HCT116 (cell line): ENCODE measurements around the gene ACSL6. TPM values are rescaled to one million over a fixed set of nuclear protein-coding genes. Genes with fewer than 3 reads are reported as not detected.

Experiments used
- ATAC-seq: fragments of 200-7000 bp; cut with Tn5 transposase; 2 replicates; pipeline ENCODE4 v1.9.1; 2020; ENCODE audit warnings: mild to moderate bottlenecking, moderate library complexity
- BruUV-seq: library from RNA; stranded (reverse); fragments of 400-500 nt; replicated peaks from 2 replicates; lab custom pipeline; 2021; lab: Mats Ljungman, UMichigan
- CTCF ChIA-PET: fragments of 300-600 bp; sonication (Branson Sonifier 250); formaldehyde crosslinking; loops from one replicate; lab custom pipeline; 2021; ENCODE audit warnings: antibody characterized with exemption; lab: Charles Lee
- POLR2A ChIA-PET: fragments of 300-600, 350-600 bp; sonication (Branson Sonifier 250); formaldehyde crosslinking; loops from one replicate; lab custom pipeline; 2021; ENCODE audit warnings: antibody characterized with exemption; lab: Charles Lee
- RAD21 ChIA-PET, 2 experiments: fragments of 300-600 bp; sonication (Branson Sonifier 250); formaldehyde crosslinking; loops; one replicate each; lab custom pipeline; 2023; ENCODE audit warnings: low total read pairs in 2 of 2; ENCODE audit not compliant: uncharacterized antibody in 2 of 2, unreplicated experiment in 2 of 2, low non-redundant PET in 1 of 2; lab: Charles Lee
- DNase-seq: peaks from one replicate; pipeline ENCODE4 v3.0.0-alpha.2; 2010; ENCODE audit warnings: low read depth, low spot score
- H2AFZ ChIP-seq: fragments of 200-600 bp; shearing (Covaris generic), sonication (generic); 2 replicates; pipeline ENCODE4 v1.6.1; 2017; ENCODE audit warnings: low read depth, mixed run types, mixed read lengths, antibody characterized with exemption, low read length; ENCODE audit not compliant: poor library complexity, severe bottlenecking
- H3K27ac ChIP-seq: 2 replicates; pipeline ENCODE4 v1.5.1; 2012; ENCODE audit warnings: low read depth, low read length
- H3K27me3 ChIP-seq: fragments of 200-600 bp; sonication (generic); 2 replicates; pipeline ENCODE4 v1.6.1; 2016; ENCODE audit warnings: mixed run types, low read length, mixed read lengths; ENCODE audit not compliant: insufficient read depth
- H3K36me3 ChIP-seq, 2 experiments: fragments of 200-500 bp in 1 of 2; fragments of 200-600 bp in 1 of 2; sonication (Bioruptor generic) in 1 of 2; sonication (generic) in 1 of 2; 2 replicates each; pipeline versions ENCODE4 v1.5.1 to v1.6.1; 2014 to 2016; ENCODE audit warnings: low read length in 2 of 2, inconsistent platforms in 1 of 2, mixed read lengths in 1 of 2, mixed run types in 1 of 2; ENCODE audit not compliant: insufficient read depth in 2 of 2, control insufficient read depth in 1 of 2
- H3K4me1 ChIP-seq, 2 experiments: fragments of 200-600 bp in 1 of 2; sonication (generic) in 1 of 2; 2 replicates each; pipeline versions ENCODE4 v1.5.1 to v1.6.1; 2012 to 2017; ENCODE audit warnings: low read length in 2 of 2, inconsistent platforms in 1 of 2, mild to moderate bottlenecking in 1 of 2, mixed read lengths in 1 of 2, mixed run types in 1 of 2, moderate library complexity in 1 of 2; ENCODE audit not compliant: insufficient read depth in 2 of 2, control insufficient read depth in 1 of 2
- H3K4me2 ChIP-seq: fragments of 200-600 bp; sonication (generic); 2 replicates; pipeline ENCODE4 v1.6.1; 2017; ENCODE audit warnings: mixed run types, low read length, mixed read lengths
- H3K4me3 ChIP-seq, 2 experiments: fragments of 200-600 bp in 1 of 2; sonication (generic) in 1 of 2; replicated peaks in 1 of 2; 2 replicates each; pipeline ENCODE4 v1.5.1; 2011 to 2016; ENCODE audit warnings: low read length in 2 of 2, control low read depth in 1 of 2, low read depth in 1 of 2, mild to moderate bottlenecking in 1 of 2, mixed read lengths in 1 of 2, mixed run types in 1 of 2
- H3K79me2 ChIP-seq: fragments of 200-600 bp; sonication (generic); 2 replicates; pipeline ENCODE4 v1.6.1; 2017; ENCODE audit warnings: mild to moderate bottlenecking, mixed run types, low read length, moderate library complexity, mixed read lengths; ENCODE audit not compliant: insufficient read depth
- H3K9ac ChIP-seq: fragments of 200-600 bp; sonication (generic); 2 replicates; pipeline ENCODE4 v1.6.1; 2016; ENCODE audit warnings: low read length, mixed read lengths
- H3K9me2 ChIP-seq: fragments of 200-600 bp; sonication (generic), shearing (Covaris generic); 2 replicates; pipeline ENCODE4 v1.6.1; 2017; ENCODE audit warnings: mixed run types, mild to moderate bottlenecking, moderate library complexity; ENCODE audit not compliant: insufficient read depth
- H3K9me3 ChIP-seq, 2 experiments: fragments of 200-500 bp in 1 of 2; fragments of 200-600 bp in 1 of 2; sonication (Bioruptor generic) in 1 of 2; sonication (generic) in 1 of 2; 2 replicates each; pipeline ENCODE4 v1.6.1; 2014 to 2017; ENCODE audit warnings: low read length in 2 of 2, mixed read lengths in 2 of 2, inconsistent platforms in 1 of 2, low read depth in 1 of 2, mild to moderate bottlenecking in 1 of 2, mixed run types in 1 of 2, moderate library complexity in 1 of 2; ENCODE audit not compliant: control insufficient read depth in 1 of 2, insufficient read depth in 1 of 2
- H4K20me1 ChIP-seq: fragments of 200-600 bp; sonication (generic), shearing (Covaris generic); 2 replicates; pipeline ENCODE4 v1.6.1; 2017; ENCODE audit warnings: mixed run types, mild to moderate bottlenecking, moderate library complexity; ENCODE audit not compliant: insufficient read depth
- EGR1 ChIP-seq: IDR thresholded peaks from 2 replicates; pipeline ENCODE4 v1.6.1; 2012; ENCODE audit warnings: low read depth
- POLR2A ChIP-seq: IDR thresholded peaks from 2 replicates; pipeline ENCODE4 v1.7.0; 2011; ENCODE audit warnings: borderline replicate concordance; ENCODE audit not compliant: insufficient read depth, insufficient read length; ENCODE audit errors: extremely low read depth
- POLR2AphosphoS5 ChIP-seq: IDR thresholded peaks from 2 replicates; pipeline ENCODE4 v1.6.1; 2011; ENCODE audit warnings: mild to moderate bottlenecking, low read depth, low read length, moderate library complexity
- RAD21 ChIP-seq: IDR thresholded peaks from 2 replicates; pipeline ENCODE4 v1.6.1; 2012; ENCODE audit warnings: low read depth, mild to moderate bottlenecking
- SIN3A ChIP-seq: IDR thresholded peaks from 2 replicates; pipeline ENCODE4 v1.6.1; 2012; ENCODE audit warnings: low read depth
- TCF7L2 ChIP-seq: IDR thresholded peaks from 2 replicates; pipeline ENCODE4 v1.7.0; 2011; ENCODE audit warnings: borderline replicate concordance, inconsistent platforms; ENCODE audit not compliant: insufficient read depth, insufficient read length; ENCODE audit errors: extremely low read depth
- ZFX ChIP-seq: fragments of 450-650 bp; IDR thresholded peaks from 2 replicates; pipeline ENCODE4 v1.6.1; 2017
- ZNF274 ChIP-seq: fragments of 200-500 bp; sonication (Bioruptor generic); IDR thresholded peaks from 2 replicates; pipeline ENCODE4 v1.6.1; 2014; ENCODE audit warnings: mild to moderate bottlenecking, low read depth, low read length, inconsistent platforms
- intact Hi-C: fragments of 100-400 bp; cut with micrococcal nuclease; formaldehyde crosslinking; loops from 2 replicates; pipeline ENCODE4 v1.10.0; 2022
- total RNA-seq: library from RNA; stranded (reverse); gene quantifications from one replicate; pipeline ENCODE4 v1.2.1, GENCODE V29; 2021; ENCODE audit not compliant: unreplicated experiment
- TF ChIP-seq, protein P1 (sequence below), 3 experiments: fragments of 200-600 bp in 1 of 3; sonication (generic) in 1 of 3; IDR thresholded peaks in 2 of 3; conservative IDR thresholded peaks in 1 of 3; 2 replicates each; pipeline ENCODE4 v1.5.1; 2012 to 2017; ENCODE audit warnings: low read depth in 2 of 3, low read length in 2 of 3, antibody characterized with exemption in 1 of 3, borderline replicate concordance in 1 of 3, control low read depth in 1 of 3, mild to moderate bottlenecking in 1 of 3, mixed read lengths in 1 of 3, mixed run types in 1 of 3, moderate library complexity in 1 of 3; ENCODE audit not compliant: insufficient read depth in 1 of 3

Gene ACSL6
- total RNA-seq, 1 experiment from 2014 or later = 2.3 TPM

DNA sequence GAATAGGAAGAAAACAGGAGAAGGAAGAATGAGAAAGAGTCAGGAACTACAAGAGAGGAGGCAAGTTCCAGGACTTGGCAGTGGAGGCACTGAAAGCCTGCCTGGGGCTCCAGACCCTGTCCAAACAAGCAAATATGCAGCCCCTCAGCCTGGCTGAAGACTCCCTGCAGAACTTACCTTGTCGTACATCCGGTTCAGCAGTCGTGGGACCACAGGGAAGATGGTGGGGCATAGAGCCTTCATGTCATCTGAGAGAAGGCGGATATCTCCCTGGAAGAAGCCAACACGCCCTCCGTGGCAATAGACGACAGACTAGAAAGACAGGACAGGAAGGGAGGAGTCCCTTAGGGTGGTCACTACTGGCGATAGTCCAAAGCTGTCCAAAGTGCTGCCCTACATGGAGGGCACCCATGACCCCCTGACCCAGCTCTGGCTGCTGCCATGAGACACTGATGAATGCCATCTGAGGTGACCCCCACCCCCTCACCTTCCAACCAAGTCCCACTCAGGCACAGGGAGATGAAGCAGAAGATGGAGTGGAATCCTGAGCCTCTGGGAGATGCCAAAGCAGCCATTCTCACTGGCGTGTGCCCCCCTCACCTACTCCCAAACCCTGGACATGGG is 38.3 kb downstream of the ACSL6 start:
- ATAC-seq (no peak), DNase-seq (no peak)
- no peaks in the 10 kb centered on the region for H3K79me2 ChIP-seq
- H3K27ac ChIP-seq = no peak overlapping the region
- H3K36me3 ChIP-seq = no peaks in the 10 kb centered on the region
- RAD21 ChIA-PET = no interaction called here
- POLR2A ChIA-PET = no interaction called here
- no peak overlapping the region for H3K4me3 ChIP-seq
- H3K4me1 ChIP-seq = no peaks in the 10 kb centered on the region
- no peak overlapping the region for H3K9ac ChIP-seq
- intact Hi-C loops = no loop called here
- no peaks in the 10 kb centered on the region for H4K20me1 ChIP-seq
- H3K9me2 ChIP-seq = no peaks in the 10 kb centered on the region
- H3K4me2 ChIP-seq = no peak overlapping the region
- TF ChIP-seq POLR2AphosphoS5 (no peak), TCF7L2 (no peak), ZNF274 (no peak), EGR1 (no peak), ZFX (no peak), POLR2A (no peak), RAD21 (no peak), SIN3A (no peak)
- TF ChIP-seq, protein P1, sequence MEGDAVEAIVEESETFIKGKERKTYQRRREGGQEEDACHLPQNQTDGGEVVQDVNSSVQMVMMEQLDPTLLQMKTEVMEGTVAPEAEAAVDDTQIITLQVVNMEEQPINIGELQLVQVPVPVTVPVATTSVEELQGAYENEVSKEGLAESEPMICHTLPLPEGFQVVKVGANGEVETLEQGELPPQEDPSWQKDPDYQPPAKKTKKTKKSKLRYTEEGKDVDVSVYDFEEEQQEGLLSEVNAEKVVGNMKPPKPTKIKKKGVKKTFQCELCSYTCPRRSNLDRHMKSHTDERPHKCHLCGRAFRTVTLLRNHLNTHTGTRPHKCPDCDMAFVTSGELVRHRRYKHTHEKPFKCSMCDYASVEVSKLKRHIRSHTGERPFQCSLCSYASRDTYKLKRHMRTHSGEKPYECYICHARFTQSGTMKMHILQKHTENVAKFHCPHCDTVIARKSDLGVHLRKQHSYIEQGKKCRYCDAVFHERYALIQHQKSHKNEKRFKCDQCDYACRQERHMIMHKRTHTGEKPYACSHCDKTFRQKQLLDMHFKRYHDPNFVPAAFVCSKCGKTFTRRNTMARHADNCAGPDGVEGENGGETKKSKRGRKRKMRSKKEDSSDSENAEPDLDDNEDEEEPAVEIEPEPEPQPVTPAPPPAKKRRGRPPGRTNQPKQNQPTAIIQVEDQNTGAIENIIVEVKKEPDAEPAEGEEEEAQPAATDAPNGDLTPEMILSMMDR (IDR thresholded peaks at IDR 0.05 in 2 of 3, conservative IDR thresholded peaks at IDR 0.05 in 1 of 3; ENCODE audit: borderline replicate concordance in 1 of 3, insufficient read depth in 1 of 3, low read depth in 2 of 3, low read length in 2 of 3) = no peak
- no peaks in the 10 kb centered on the region for H3K27me3 ChIP-seq
- no peak overlapping the region for H2AFZ ChIP-seq
- BruUV-seq = no TSS peak
- CTCF ChIA-PET = no interaction called here
- H3K9me3 ChIP-seq = no peaks in the 10 kb centered on the region
